GM18520 (cell line): Measurements from ENCODE around the gene SLC24A5.
A peak's percentile ranks its signal among the peaks of the same experiment; 100 is the strongest.

ENCODE experiments used
- ATAC-seq: cut with Tn5 transposase; IDR thresholded peaks from one replicate; pipeline ENCODE4 v1.9.1; 2021; ENCODE audit not compliant: unreplicated experiment

The SLC24A5 gene

DNA sequence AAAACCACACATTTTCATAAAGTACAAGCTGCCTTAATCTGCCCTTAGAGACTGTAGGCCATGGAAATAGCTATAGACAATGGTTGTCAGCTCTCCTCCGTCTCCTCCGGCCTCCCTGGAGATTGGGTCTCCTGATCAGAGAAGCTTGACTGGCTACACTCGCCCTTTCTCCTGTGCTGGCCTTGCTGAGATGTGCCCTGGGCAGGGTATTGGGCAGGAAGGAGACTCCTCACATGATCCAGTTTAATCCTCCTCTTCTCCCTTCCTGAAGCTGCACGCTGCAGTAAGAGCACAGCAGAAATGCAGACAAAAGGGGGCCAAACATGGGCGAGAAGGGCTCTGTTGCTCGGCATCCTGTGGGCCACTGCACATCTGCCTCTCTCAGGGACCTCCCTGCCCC, at the start of gene SLC24A5:
Gene SLC24A5, plus strand, starts transcription at position 246 of the 400 bp plus-strand sequence. Its CDS starts 55 bp downstream, at position 301.
- ATAC-seq: no peak

DNA sequence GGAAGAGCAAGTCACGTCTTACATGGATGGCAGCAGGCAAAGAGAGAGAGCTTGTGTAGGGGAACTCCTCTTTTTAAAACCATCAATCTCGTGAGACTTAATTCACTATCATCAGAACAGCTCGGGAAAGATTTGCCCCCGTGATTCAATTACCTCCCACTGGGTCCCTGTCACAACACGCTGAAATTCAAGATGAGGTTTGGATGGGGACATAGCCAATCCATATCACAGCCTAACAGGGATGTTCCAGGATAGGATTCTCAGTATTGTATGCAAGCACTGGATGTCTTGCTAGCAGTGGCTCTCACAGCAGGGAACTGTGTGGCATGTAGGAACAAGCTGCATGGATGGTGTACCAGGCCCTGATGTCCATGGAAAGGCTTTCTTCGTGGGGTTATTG, 47.8 kb upstream of the SLC24A5 start:
- ATAC-seq: no peak

DNA sequence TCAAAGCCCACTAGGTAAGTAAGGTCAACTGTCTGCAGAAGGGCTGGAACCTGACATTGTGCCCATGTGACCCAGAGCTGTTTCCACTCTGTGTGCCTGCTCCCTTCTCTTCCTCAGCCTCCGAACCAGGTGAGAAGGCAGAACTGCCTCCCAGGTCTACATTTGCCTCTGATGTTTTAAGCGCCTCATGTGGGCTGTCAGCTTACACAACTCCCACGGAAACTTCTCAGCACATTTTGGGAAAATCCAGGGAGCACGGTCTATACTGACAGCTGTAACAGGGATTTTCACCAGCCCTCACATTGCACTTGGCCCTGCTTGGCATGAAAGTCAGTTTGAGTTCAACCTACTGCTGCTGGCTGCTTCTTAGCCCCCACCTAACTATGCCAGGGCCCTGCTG, 46.9 kb upstream of the SLC24A5 start:
- ATAC-seq: no peak

GRCh38 chr15:48076454-48076853, 44.3 kb upstream of the SLC24A5 start:
- ATAC-seq: no peak

DNA sequence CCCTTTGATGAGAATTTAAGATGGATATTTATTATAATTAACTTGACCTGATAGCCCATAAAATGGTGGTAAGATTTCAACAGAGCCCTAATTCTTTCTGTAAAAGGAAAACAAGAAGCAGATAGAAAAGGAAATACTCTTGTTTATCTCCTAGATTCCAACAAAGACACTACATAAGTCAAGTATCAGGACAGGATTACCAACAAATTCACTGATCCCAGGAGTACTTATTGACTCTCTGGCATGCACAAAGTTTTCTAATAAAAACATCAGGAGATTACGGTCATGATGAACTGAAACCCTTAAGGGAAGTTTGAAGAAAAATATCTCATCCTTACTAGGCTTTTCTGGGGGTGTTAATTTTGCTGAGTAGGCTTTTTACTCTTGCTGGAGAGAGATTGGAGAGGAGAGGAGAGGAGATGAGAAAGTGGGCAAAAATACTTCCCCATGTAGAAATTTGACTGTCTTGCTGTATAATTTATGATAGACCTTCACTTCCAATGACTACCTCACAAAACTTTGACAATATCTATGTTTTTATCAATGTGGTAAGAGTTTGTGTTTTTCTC, 43.1 kb upstream of the SLC24A5 start:
- ATAC-seq: no peak

DNA sequence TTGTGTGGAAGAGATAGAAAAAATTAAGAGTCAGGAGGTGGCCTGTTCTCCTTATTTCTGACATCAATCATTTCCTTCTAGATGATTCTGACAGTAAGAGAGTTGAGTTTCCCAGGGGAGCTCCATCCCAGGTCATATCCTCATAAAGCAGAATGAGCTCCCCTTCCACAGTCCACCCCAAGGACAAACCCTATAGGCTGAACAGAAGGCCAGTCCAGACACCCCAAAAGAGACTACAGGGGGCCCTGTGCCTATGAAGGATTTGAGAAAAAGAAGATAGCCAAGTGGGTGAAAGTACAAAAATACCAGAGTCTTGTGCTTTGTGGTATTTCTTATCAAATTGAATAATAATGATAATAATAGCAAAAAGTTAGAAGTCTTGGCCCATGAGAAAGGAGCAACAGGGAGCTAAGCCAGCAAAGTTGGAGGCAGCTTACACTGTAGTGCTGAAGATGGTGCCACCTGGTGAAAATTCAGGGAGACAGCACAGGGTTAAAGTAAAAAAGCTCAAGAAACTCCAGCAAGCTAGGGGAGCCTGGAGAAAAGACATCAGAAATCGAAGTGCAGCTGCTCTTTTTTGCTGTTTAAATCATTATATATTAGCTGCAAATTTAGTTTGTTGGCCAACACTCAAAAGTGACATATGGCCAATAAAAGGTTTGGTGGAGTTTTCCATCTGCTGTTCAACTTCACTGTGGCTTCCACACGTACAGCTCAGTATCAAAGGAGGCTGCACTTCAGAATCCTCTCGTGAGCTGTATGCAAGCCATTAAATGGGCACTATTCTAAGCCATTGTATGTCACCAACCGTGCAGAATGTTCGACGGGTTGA, 35.8 kb upstream of the SLC24A5 start:
- ATAC-seq: no peak

GRCh38 chr15:48085591-48085930, 35.2 kb upstream of the SLC24A5 start:
- ATAC-seq: no peak

DNA sequence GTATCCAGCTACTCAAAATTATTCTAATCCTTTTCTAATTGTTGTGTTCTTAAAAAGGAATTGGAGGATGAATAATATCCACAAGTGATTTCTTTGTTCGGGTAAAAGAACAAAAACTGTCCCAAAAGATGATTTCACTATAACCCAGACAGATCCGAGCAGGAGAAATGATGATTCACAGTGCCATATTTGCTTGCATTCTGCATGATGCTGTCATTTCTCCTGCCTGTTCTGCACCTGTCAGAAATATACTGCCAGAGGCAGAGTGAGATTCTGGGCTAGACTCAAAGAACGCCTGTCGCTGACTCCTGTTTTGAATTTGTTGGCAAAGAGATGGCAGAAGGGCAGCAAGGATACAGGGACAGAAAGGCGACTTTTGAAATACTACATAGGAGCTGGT, 34.7 kb upstream of the SLC24A5 start:
- ATAC-seq: no peak

DNA sequence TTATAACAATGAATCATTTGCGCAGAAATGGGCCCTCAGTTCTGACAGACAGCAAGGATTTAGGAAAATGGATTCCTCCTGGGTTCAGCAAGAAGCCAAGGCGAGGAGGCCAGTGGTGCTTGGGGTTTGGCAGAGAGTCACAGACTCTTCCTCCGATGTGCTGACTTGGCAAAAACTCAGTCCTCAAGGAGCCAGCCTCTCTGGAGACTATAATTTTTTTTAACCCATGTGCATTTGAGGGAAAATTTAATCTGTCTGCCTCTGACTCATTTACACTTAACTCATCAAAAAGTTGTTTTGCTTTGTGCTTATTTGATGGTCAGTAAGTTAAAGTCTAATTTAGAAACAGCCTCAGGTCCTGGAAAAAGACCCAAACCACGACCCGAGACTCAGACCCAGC, 34.2 kb upstream of the SLC24A5 start:
- ATAC-seq: no peak

GRCh38 chr15:48087844-48088243, 32.9 kb upstream of the SLC24A5 start:
- no peak for ATAC-seq

DNA sequence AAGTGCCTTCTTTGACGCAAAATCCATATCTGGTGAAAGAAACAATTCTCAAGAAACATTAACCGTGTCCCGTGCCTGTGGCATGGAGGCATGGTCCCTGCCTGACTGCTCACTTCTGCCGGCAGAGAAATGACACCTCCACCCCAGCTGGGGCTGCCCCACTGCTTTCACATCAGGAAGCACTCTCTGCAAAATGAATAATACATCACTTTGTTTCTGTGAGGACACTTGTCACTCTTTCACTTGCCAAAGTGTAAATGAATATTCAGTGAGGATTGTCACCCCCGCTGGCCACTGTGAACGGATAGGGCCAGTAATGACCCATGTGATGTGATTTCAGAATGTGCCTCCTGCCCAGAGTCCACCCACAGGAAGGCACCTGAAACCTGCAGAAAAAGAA, 31.1 kb upstream of the SLC24A5 start:
- ATAC-seq: peak; percentile 96

DNA sequence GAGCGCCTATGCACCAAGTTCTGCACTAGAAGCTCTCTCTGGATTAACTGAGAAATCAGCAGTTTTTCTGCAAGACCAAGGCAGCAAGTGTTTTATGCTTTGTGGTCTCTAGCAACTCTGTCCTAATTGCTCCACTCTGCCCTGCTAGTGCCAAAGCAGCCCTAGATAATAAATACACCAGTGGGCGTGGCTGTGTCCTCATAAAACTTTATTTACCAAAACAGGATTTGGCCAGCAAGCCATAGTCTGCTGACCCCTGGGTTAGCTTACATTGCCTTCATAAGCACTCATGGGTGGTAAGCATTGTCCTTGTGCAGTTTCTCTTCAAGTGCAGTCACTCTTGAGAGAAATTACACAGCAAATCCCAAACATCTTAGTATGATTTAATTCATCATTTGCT, 30.7 kb upstream of the SLC24A5 start:
- ATAC-seq: no peak

DNA sequence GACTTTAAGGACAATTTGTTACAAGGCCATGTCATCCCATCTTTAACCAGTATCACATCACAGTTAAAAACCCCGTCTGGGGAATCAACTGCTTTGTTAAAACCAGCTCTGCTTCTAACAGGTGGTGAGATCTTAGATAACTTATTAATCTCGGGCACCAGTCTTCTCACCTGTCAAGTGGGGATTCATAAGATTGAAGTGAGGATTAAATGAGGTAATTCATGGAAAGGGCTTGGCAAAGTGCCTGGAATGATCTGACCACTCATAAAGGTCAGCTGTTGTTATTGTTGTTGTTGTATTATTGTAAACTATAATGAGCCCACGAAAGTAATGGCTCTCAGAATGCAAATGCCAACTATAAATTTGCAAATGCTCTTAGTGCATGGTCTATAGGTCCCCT, 30.1 kb upstream of the SLC24A5 start:
- ATAC-seq: no peak

DNA sequence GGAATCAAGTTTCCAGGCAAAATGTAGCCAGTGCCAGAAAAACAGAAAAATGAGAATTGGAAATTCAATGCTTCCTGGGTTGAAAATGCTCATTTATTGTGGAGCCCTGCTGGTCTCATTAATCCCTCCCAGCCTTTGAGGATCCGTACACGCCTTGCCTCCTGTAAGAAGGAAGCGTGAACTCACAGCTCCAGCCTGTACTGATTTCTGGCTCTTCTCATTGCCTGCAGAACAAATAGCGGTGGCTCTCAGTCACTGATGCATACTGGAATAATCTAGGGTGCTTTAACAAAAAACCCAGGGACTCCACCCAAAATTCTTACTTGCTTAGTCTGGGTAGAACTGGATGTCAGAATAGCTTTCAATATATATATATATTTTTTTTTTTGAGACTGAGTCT, 29.3 kb upstream of the SLC24A5 start:
- no peak for ATAC-seq

GRCh38 chr15:48096355-48096786, 24.4 kb upstream of the SLC24A5 start:
- ATAC-seq: peak; percentile 97

DNA sequence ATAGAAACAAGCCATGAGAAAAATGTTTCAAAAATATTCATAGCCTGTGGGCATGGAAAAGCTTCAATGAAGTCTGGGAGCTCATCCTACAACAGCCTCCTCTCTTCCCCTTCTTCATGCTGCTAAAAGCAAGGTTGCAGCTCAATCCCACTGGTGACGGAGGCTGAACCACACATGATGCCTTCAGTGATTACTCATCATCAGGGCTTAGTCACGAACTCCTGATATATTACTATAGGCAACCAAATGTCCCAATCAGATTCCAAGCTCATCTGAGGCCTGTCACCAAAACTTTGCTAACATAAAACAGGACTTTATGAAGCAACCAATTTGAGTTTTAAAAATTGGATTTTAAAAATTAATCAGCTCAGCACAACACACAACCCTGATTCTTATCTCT, 24.0 kb upstream of the SLC24A5 start:
- no peak for ATAC-seq

DNA sequence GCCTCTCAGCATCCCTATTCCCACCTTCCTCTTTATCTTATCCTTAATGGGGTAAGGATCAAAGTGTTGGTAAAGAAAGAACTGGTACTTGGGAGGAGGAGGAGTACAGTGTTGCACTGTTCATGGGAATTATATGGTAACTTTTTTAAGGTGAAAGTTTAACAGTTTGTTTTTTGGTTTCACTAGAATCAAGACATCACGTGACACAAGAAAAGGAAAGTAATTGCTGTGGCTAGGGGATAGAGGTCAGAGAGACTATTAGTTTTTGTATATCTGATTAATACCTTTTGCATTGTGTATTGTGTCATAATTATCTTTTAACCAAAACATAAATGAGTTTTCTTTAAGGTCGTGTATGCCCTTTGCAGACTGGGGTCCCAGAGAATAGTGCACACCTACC, 23.5 kb upstream of the SLC24A5 start:
- no peak for ATAC-seq

DNA sequence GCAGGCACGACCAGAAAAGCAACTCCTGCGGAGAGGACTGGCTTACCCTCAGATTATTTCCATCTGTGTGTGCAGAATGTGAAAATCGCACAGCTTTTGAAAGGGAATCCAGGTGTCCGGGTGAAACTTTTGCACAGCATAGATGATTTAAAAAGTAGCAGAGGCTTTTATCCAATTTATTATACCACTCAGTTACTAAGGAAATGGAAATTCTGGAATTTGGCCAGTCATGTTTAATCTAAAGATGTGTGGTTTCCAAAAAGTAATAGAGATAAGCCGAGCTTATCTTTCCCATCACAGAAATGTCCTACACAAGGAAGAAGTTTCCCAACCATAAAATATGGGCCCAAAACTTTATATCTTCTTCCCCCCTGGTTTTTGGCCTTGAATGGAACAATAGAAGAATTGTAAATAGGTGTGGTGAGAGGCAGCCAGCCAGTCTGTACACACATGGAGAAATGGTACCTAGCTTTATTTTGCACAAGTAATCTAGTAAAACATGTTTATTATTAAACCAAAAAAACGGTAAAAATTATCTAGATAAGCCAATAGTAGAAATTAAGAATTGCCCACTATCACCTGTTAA, 19.3 kb upstream of the SLC24A5 start:
- ATAC-seq: no peak

GRCh38 chr15:48102167-48102566, 18.6 kb upstream of the SLC24A5 start:
- ATAC-seq: no peak

- no peak for ATAC-seq
These were observed 17.1 kb upstream of the SLC24A5 start for GRCh38 chr15:48103647-48104046.

GRCh38 chr15:48105936-48106335, 14.9 kb upstream of the SLC24A5 start:
- ATAC-seq: no peak

GRCh38 chr15:48109212-48109611, 11.6 kb upstream of the SLC24A5 start:
- no peak for ATAC-seq
